ENCODE measurements around the gene IGHMBP2. TPM values are rescaled to one million over a fixed set of nuclear protein-coding genes. Genes with fewer than 3 reads are reported as not detected.
"Not testable (repeated sequence)": the region's sequence is repeated elsewhere in the genome, so short reads cannot be mapped to it uniquely, and the experiment has no call there.

Gene IGHMBP2
- polyA plus RNA-seq, 2 donors = 10.9 to 22.3 TPM

DNA sequence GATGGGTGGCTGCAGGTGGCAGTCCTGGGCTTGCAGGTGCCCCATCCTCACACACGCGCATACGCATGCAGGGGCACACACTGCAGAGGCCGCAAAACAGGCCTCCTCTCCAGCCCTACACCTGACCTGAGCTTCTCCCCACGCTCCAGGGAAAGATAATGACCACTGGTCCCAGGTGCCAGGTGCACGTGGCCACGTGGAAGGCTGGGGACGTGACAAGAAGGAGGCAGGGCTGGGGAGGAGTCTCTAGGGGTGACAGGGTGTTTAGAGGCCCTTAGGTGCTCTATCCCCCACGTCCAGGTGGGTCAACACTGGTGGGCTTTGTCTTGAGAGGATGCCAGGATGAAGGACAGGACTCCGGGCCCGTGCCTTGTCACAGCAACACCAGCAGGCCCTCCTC is 38.5 kb upstream of the IGHMBP2 start:
- peaks cover 0 to 3% of the 10 kb centered on the region in 2 donors for H3K9me3 ChIP-seq (ENCODE audit: control insufficient read depth in 2 of 2, insufficient read depth in 1 of 2, low read depth in 1 of 2, low read length in 1 of 2)
- H3K36me3 ChIP-seq (ENCODE audit: control insufficient read depth in 2 of 2, insufficient read depth in 2 of 2, low read length in 1 of 2) = no peaks in the 10 kb centered on the region
- no peaks in the 10 kb centered on the region for H3K4me1 ChIP-seq (ENCODE audit: control insufficient read depth in 2 of 2, insufficient read depth in 2 of 2, low read length in 1 of 2)
- H3K27me3 ChIP-seq (ENCODE audit: control insufficient read depth in 1 of 2, insufficient read depth in 2 of 2, low read length in 2 of 2) = no peaks in the 10 kb centered on the region
- no peak overlapping the region for H3K4me3 ChIP-seq (ENCODE audit: low read depth in 1 of 2, low read length in 2 of 2)
- H3K27ac ChIP-seq (ENCODE audit: low read depth in 2 of 2, low read length in 1 of 2) = no peak overlapping the region
- WGBS, 2 donors = 92% methylated on average over 10 to 11 of the region's 11 CpGs

DNA sequence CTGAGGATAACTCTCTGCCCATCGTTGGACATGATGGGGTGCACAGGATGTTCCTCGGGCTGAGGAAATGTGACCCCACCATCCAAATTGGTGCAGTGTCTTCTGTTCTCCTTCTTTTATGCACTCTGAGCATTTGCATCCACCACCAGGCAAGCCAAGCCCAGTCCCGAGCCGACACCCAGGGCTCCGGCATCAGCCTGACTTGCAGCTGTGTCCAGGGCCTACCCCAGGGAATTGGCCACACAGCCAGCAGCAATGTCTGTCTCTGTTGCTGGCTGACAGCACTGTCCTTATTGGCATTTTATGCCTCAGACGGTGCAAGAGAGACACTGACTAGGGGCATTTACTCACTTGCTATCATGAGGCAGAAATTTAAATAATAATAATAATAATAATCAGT is 36.6 kb upstream of the IGHMBP2 start:
- no peaks in the 10 kb centered on the region for H3K4me1 ChIP-seq (ENCODE audit: control insufficient read depth in 2 of 2, insufficient read depth in 2 of 2, low read length in 1 of 2)
- no peaks in the 10 kb centered on the region for H3K27me3 ChIP-seq (ENCODE audit: control insufficient read depth in 1 of 2, insufficient read depth in 2 of 2, low read length in 2 of 2)
- H3K27ac ChIP-seq (ENCODE audit: low read depth in 2 of 2, low read length in 1 of 2) = no peak overlapping the region
- H3K36me3 ChIP-seq (ENCODE audit: control insufficient read depth in 2 of 2, insufficient read depth in 2 of 2, low read length in 1 of 2) = no peaks in the 10 kb centered on the region
- 75 to 76% methylated on average over 6 of the region's 6 CpGs for WGBS, 2 donors
- H3K9me3 ChIP-seq (ENCODE audit: control insufficient read depth in 2 of 2, insufficient read depth in 1 of 2, low read depth in 1 of 2, low read length in 1 of 2) = peaks cover 0 to 3% of the 10 kb centered on the region in 2 donors
- H3K4me3 ChIP-seq (ENCODE audit: low read depth in 1 of 2, low read length in 2 of 2) = no peak overlapping the region

GRCh38 chr11:68868221-68868835 is 35.4 kb upstream of the IGHMBP2 start:
- Histone ChIP-seq H3K36me3 (ENCODE audit: control insufficient read depth in 2 of 2, insufficient read depth in 2 of 2, low read length in 1 of 2) (no peaks in the 10 kb centered on the region), H3K4me3 (ENCODE audit: low read depth in 1 of 2, low read length in 2 of 2) (no peak overlapping the region), H3K4me1 (ENCODE audit: control insufficient read depth in 2 of 2, insufficient read depth in 2 of 2, low read length in 1 of 2) (no peaks in the 10 kb centered on the region), H3K9me3 (ENCODE audit: control insufficient read depth in 2 of 2, insufficient read depth in 1 of 2, low read depth in 1 of 2, low read length in 1 of 2) (peaks cover 0 to 3% of the 10 kb centered on the region in 2 donors), H3K27me3 (ENCODE audit: control insufficient read depth in 1 of 2, insufficient read depth in 2 of 2, low read length in 2 of 2) (no peaks in the 10 kb centered on the region), H3K27ac (ENCODE audit: low read depth in 2 of 2, low read length in 1 of 2) (no peak overlapping the region)
- 91 to 93% methylated on average over 18 of the region's 18 CpGs for WGBS, 2 donors

GRCh38 chr11:68870470-68870869 is 33.2 kb upstream of the IGHMBP2 start:
- no peak overlapping the region for H3K27ac ChIP-seq (ENCODE audit: low read depth in 2 of 2, low read length in 1 of 2)
- 55 to 71% methylated on average over 9 of the region's 9 CpGs for WGBS, 2 donors
- H3K4me3 ChIP-seq (ENCODE audit: low read depth in 1 of 2, low read length in 2 of 2) = no peak overlapping the region

DNA sequence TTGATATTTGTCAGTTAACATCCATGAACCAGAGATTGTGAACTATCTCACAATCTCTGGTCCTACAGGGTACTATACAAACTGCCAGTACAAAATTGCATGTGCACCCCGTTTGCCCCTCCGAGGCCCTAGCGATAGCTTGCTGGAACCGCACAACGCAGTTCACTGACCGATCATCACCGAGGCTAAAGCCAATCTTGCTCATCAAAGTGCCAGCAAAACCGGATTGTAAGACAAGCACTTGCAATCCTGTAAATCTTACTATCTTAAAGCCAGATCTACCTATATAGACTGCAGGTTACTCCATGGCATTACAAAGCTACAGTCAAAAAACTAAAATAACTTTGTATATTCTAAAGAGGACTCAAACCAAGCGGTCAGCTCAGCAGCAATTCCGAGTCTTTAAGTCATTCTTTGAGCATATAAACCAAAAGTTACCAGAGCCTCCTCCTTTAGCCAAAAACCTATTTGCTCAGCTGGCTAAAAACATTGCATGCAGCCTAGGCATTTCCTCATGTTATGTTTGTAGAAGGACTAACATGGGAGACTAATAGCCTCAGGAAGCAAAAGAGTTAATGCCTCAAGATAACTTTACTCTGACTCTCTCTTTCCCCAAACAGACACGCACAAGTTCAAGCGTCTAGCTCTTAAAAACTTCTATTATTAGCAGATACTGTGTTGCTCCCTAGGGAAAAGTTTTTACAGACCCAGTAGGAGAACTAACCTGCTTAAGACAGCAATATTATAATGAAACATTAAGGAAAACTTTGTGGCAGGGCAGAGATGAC is 31.3 kb upstream of the IGHMBP2 start:
- Histone ChIP-seq H3K9me3 (ENCODE audit: control insufficient read depth in 2 of 2, insufficient read depth in 1 of 2, low read depth in 1 of 2, low read length in 1 of 2) (no peaks in the 10 kb centered on the region), H3K36me3 (ENCODE audit: control insufficient read depth in 2 of 2, insufficient read depth in 2 of 2, low read length in 1 of 2) (no peaks in the 10 kb centered on the region), H3K27ac (ENCODE audit: low read depth in 2 of 2, low read length in 1 of 2) (no peak overlapping the region), H3K4me3 (ENCODE audit: low read depth in 1 of 2, low read length in 2 of 2) (no peak overlapping the region), H3K4me1 (ENCODE audit: control insufficient read depth in 2 of 2, insufficient read depth in 2 of 2, low read length in 1 of 2) (peaks cover 0 to 3% of the 10 kb centered on the region in 2 donors), H3K27me3 (ENCODE audit: control insufficient read depth in 1 of 2, insufficient read depth in 2 of 2, low read length in 2 of 2) (no peaks in the 10 kb centered on the region)
- WGBS, 2 donors = 66 to 69% methylated on average over 12 of the region's 12 CpGs

More at GRCh38 chr11:68870470-68870869, 33.2 kb upstream of the IGHMBP2 start:
- Histone ChIP-seq H3K4me1 (ENCODE audit: control insufficient read depth in 2 of 2, insufficient read depth in 2 of 2, low read length in 1 of 2) (peaks cover 0 to 3% of the 10 kb centered on the region in 2 donors), H3K36me3 (ENCODE audit: control insufficient read depth in 2 of 2, insufficient read depth in 2 of 2, low read length in 1 of 2) (no peaks in the 10 kb centered on the region), H3K9me3 (ENCODE audit: control insufficient read depth in 2 of 2, insufficient read depth in 1 of 2, low read depth in 1 of 2, low read length in 1 of 2) (no peaks in the 10 kb centered on the region), H3K27me3 (ENCODE audit: control insufficient read depth in 1 of 2, insufficient read depth in 2 of 2, low read length in 2 of 2) (no peaks in the 10 kb centered on the region)

- H3K27me3 ChIP-seq (ENCODE audit: control insufficient read depth in 1 of 2, insufficient read depth in 2 of 2, low read length in 2 of 2) = no peaks in the 10 kb centered on the region
- H3K9me3 ChIP-seq (ENCODE audit: control insufficient read depth in 2 of 2, insufficient read depth in 1 of 2, low read depth in 1 of 2, low read length in 1 of 2) = no peaks in the 10 kb centered on the region
- 78 to 79% methylated on average over 7 of the region's 7 CpGs for WGBS, 2 donors
- no peak overlapping the region for H3K4me3 ChIP-seq (ENCODE audit: low read depth in 1 of 2, low read length in 2 of 2)
- H3K4me1 ChIP-seq (ENCODE audit: control insufficient read depth in 2 of 2, insufficient read depth in 2 of 2, low read length in 1 of 2) = peaks cover 0 to 3% of the 10 kb centered on the region in 2 donors
- H3K27ac ChIP-seq (ENCODE audit: low read depth in 2 of 2, low read length in 1 of 2) = no peak overlapping the region
- H3K36me3 ChIP-seq (ENCODE audit: control insufficient read depth in 2 of 2, insufficient read depth in 2 of 2, low read length in 1 of 2) = no peaks in the 10 kb centered on the region
These were observed 25.7 kb upstream of the IGHMBP2 start for GRCh38 chr11:68878022-68878421.

DNA sequence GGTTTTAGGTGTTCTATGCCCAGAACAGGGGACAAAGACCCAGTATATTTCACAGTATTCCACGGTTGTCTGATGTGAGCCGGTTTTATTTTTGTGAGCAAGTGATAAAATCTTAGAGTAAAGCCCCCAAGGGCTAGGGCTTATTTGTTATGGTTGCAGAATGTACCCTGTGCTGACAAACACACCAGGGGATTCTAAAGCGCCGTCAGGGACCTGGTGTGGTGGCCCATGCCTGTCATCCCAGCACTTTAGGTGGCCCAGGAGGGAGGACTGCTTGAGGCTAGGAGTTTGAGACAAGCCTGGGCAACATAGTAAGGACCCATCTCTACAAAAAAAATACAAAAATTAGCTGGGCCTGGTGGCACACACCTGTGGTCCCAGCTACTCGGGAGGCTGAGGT is 22.8 kb upstream of the IGHMBP2 start:
- Histone ChIP-seq H3K27ac (ENCODE audit: low read depth in 2 of 2, low read length in 1 of 2) (no peak overlapping the region), H3K27me3 (ENCODE audit: control insufficient read depth in 1 of 2, insufficient read depth in 2 of 2, low read length in 2 of 2) (no peaks in the 10 kb centered on the region), H3K36me3 (ENCODE audit: control insufficient read depth in 2 of 2, insufficient read depth in 2 of 2, low read length in 1 of 2) (no peaks in the 10 kb centered on the region), H3K9me3 (ENCODE audit: control insufficient read depth in 2 of 2, insufficient read depth in 1 of 2, low read depth in 1 of 2, low read length in 1 of 2) (no peaks in the 10 kb centered on the region), H3K4me1 (ENCODE audit: control insufficient read depth in 2 of 2, insufficient read depth in 2 of 2, low read length in 1 of 2) (no peaks in the 10 kb centered on the region), H3K4me3 (ENCODE audit: low read depth in 1 of 2, low read length in 2 of 2) (no peak overlapping the region)
- WGBS, 2 donors = 94 to 97% methylated on average over 5 of the region's 5 CpGs

DNA sequence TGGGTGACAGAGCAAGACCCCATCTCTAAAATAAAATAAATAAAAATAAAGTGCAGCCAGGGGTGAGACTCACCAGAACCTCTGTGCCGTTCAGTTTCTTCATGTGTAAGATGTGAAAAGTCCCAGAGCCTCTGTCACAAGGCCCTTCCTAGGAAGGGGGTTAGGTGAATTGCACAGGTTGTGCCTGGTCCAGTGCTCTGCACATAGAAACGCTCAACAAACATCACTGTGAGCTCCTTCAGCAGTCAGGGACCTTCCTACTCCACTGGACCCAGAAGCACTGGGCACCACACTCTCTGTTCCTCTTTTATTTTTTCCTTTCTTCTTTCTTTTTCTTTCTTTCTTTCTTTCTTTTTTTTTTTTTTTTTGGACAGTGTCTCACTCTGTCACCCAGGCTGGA is 22.4 kb upstream of the IGHMBP2 start:
- Histone ChIP-seq H3K4me3 (ENCODE audit: low read depth in 1 of 2, low read length in 2 of 2) (no peak overlapping the region), H3K27me3 (ENCODE audit: control insufficient read depth in 1 of 2, insufficient read depth in 2 of 2, low read length in 2 of 2) (no peaks in the 10 kb centered on the region), H3K9me3 (ENCODE audit: control insufficient read depth in 2 of 2, insufficient read depth in 1 of 2, low read depth in 1 of 2, low read length in 1 of 2) (no peaks in the 10 kb centered on the region), H3K4me1 (ENCODE audit: control insufficient read depth in 2 of 2, insufficient read depth in 2 of 2, low read length in 1 of 2) (no peaks in the 10 kb centered on the region), H3K27ac (ENCODE audit: low read depth in 2 of 2, low read length in 1 of 2) (no peak overlapping the region), H3K36me3 (ENCODE audit: control insufficient read depth in 2 of 2, insufficient read depth in 2 of 2, low read length in 1 of 2) (no peaks in the 10 kb centered on the region)
- 85 to 96% methylated on average over 2 of the region's 2 CpGs for WGBS, 2 donors

- Histone ChIP-seq H3K36me3 (ENCODE audit: control insufficient read depth in 2 of 2, insufficient read depth in 2 of 2, low read length in 1 of 2) (no peaks in the 10 kb centered on the region), H3K27ac (ENCODE audit: low read depth in 2 of 2, low read length in 1 of 2) (no peak overlapping the region), H3K9me3 (ENCODE audit: control insufficient read depth in 2 of 2, insufficient read depth in 1 of 2, low read depth in 1 of 2, low read length in 1 of 2) (no peaks in the 10 kb centered on the region), H3K27me3 (ENCODE audit: control insufficient read depth in 1 of 2, insufficient read depth in 2 of 2, low read length in 2 of 2) (no peaks in the 10 kb centered on the region), H3K4me3 (ENCODE audit: low read depth in 1 of 2, low read length in 2 of 2) (no peak overlapping the region), H3K4me1 (ENCODE audit: control insufficient read depth in 2 of 2, insufficient read depth in 2 of 2, low read length in 1 of 2) (no peaks in the 10 kb centered on the region)
- 90 to 91% methylated on average over 13 of the region's 13 CpGs for WGBS, 2 donors
These were observed 21.3 kb upstream of the IGHMBP2 start for GRCh38 chr11:68882391-68882790.

- H3K4me3 ChIP-seq (ENCODE audit: low read depth in 1 of 2, low read length in 2 of 2); H3K27me3 ChIP-seq (ENCODE audit: control insufficient read depth in 1 of 2, insufficient read depth in 2 of 2, low read length in 2 of 2); H3K27ac ChIP-seq (ENCODE audit: low read depth in 2 of 2, low read length in 1 of 2); H3K36me3 ChIP-seq (ENCODE audit: control insufficient read depth in 2 of 2, insufficient read depth in 2 of 2, low read length in 1 of 2); H3K9me3 ChIP-seq (ENCODE audit: control insufficient read depth in 2 of 2, insufficient read depth in 1 of 2, low read depth in 1 of 2, low read length in 1 of 2); H3K4me1 ChIP-seq (ENCODE audit: control insufficient read depth in 2 of 2, insufficient read depth in 2 of 2, low read length in 1 of 2): not testable (repeated sequence)
- 95 to 97% methylated on average over 15 of the region's 15 CpGs for WGBS, 2 donors
These were observed 18.9 kb upstream of the IGHMBP2 start for GRCh38 chr11:68884827-68885226.
